HEK293 (cell line): ENCODE results near the gene TBXA2R.
A peak's percentile ranks its signal among the peaks of the same experiment; 100 is the strongest.

Source experiments
- CTCF ChIA-PET: fragments of 350-600 bp; formaldehyde crosslinking; extraction: SDS; loops from one replicate; lab custom pipeline; 2021; ENCODE audit warnings: antibody characterized with exemption; lab: Yijun Ruan, JAX
- POLR2A ChIA-PET: fragments of 300-600 bp; formaldehyde crosslinking; extraction: SDS; loops from one replicate; lab custom pipeline; 2020; ENCODE audit warnings: antibody characterized with exemption, inconsistent platforms; lab: Yijun Ruan, JAX
- H3K27ac ChIP-seq: fragments of 200-500 bp; sonication (Bioruptor generic); 2 replicates; pipeline ENCODE4 v1.5.1; 2014; ENCODE audit warnings: low read depth, low read length, control low read depth, inconsistent platforms; ENCODE audit errors: extremely low read depth
- H3K36me3 ChIP-seq, 2 experiments: fragments of 200-500 bp in 1 of 2; sonication (Bioruptor generic) in 1 of 2; 1 replicate in 1 of 2; 2 replicates in 1 of 2; pipeline ENCODE4 v1.5.1; 2014 to 2017; ENCODE audit warnings: inconsistent platforms in 2 of 2, low read length in 2 of 2; ENCODE audit not compliant: control insufficient read depth in 2 of 2, insufficient read depth in 1 of 2
- H3K4me1 ChIP-seq: fragments of 200-500 bp; sonication (Bioruptor generic); 2 replicates; pipeline ENCODE4 v1.5.1; 2014; ENCODE audit warnings: mild to moderate bottlenecking, low read length, inconsistent platforms; ENCODE audit not compliant: control insufficient read depth, insufficient read depth
- H3K4me3 ChIP-seq: 2 replicates; pipeline ENCODE4 v1.5.1; 2011; ENCODE audit warnings: low read depth, mild to moderate bottlenecking, control low read depth, low read length, moderate library complexity
- H3K9me3 ChIP-seq: fragments of 200-500 bp; sonication (Bioruptor generic); 2 replicates; pipeline ENCODE4 v1.5.1; 2014; ENCODE audit warnings: low read depth, low read length, inconsistent platforms; ENCODE audit not compliant: control insufficient read depth, insufficient read depth
- BCL11A ChIP-seq: fragments of 450-650 bp; formaldehyde crosslinking; IDR thresholded peaks from 2 replicates; pipeline ENCODE4 v1.5.1; 2016; ENCODE audit warnings: low read depth, missing biosample characterization, missing genetic modification characterization
- HOXC10 ChIP-seq: sonication (generic); formaldehyde crosslinking; IDR thresholded peaks from 2 replicates; pipeline ENCODE4 v1.8.1; 2023; ENCODE audit warnings: mild to moderate bottlenecking, missing genetic modification reagents
- HOXD13 ChIP-seq: sonication (generic); formaldehyde crosslinking; IDR thresholded peaks from 2 replicates; pipeline ENCODE4 v1.8.0; 2022; ENCODE audit warnings: missing genetic modification reagents, borderline replicate concordance
- KLF10 ChIP-seq: fragments of 450-650 bp; IDR thresholded peaks from 2 replicates; pipeline ENCODE4 v1.5.1; 2018; ENCODE audit warnings: missing biosample characterization, mild to moderate bottlenecking, missing genetic modification characterization
- KLF16 ChIP-seq: fragments of 450-650 bp; formaldehyde crosslinking; IDR thresholded peaks from 2 replicates; pipeline ENCODE4 v1.5.1; 2017; ENCODE audit warnings: missing biosample characterization, missing genetic modification characterization
- SCRT2 ChIP-seq: fragments of 450-650 bp; formaldehyde crosslinking; IDR thresholded peaks from 2 replicates; pipeline ENCODE4 v1.5.1; 2016; ENCODE audit warnings: missing biosample characterization, missing genetic modification characterization
- SP2 ChIP-seq: fragments of 450-650 bp; formaldehyde crosslinking; IDR thresholded peaks from 2 replicates; pipeline ENCODE4 v1.5.1; 2016; ENCODE audit warnings: missing biosample characterization, missing genetic modification characterization
- ZNF114 ChIP-seq: fragments of 450-650 bp; formaldehyde crosslinking; IDR thresholded peaks from 2 replicates; pipeline ENCODE4 v1.5.0; 2017; ENCODE audit warnings: missing biosample characterization, missing genetic modification characterization
- ZNF138 ChIP-seq: fragments of 450-650 bp; formaldehyde crosslinking; IDR thresholded peaks from 2 replicates; pipeline ENCODE4 v1.5.1; 2016; ENCODE audit warnings: missing biosample characterization, missing genetic modification characterization, borderline replicate concordance
- ZNF274 ChIP-seq, 2 experiments: fragments of 200-500 bp in 1 of 2; fragments of 450-650 bp in 1 of 2; sonication (Bioruptor generic) in 1 of 2; formaldehyde crosslinking in 1 of 2; IDR thresholded peaks; 2 replicates each; pipeline versions ENCODE4 v1.5.1 to v1.6.1; 2014 to 2016; ENCODE audit warnings: borderline replicate concordance in 1 of 2, inconsistent platforms in 1 of 2, low read length in 1 of 2, missing biosample characterization in 1 of 2, missing genetic modification characterization in 1 of 2
- ZNF354C ChIP-seq: fragments of 450-650 bp; formaldehyde crosslinking; IDR thresholded peaks from 2 replicates; pipeline ENCODE4 v1.5.1; 2016; ENCODE audit warnings: missing biosample characterization, missing genetic modification characterization, low read depth, borderline replicate concordance
- ZNF394 ChIP-seq: fragments of 450-650 bp; formaldehyde crosslinking; IDR thresholded peaks from 2 replicates; pipeline ENCODE4 v1.5.1; 2016; ENCODE audit warnings: missing biosample characterization, missing genetic modification characterization, mild to moderate bottlenecking, moderate library complexity, borderline replicate concordance
- ZNF621 ChIP-seq: fragments of 450-650 bp; formaldehyde crosslinking; IDR thresholded peaks from 2 replicates; pipeline ENCODE4 v1.5.1; 2017; ENCODE audit warnings: missing biosample characterization, missing genetic modification characterization
- ZNF654 ChIP-seq: fragments of 450-650 bp; formaldehyde crosslinking; IDR thresholded peaks from 2 replicates; pipeline ENCODE4 v1.5.1; 2016; ENCODE audit warnings: low read depth, missing biosample characterization, missing genetic modification characterization
- ZNF707 ChIP-seq: fragments of 450-650 bp; formaldehyde crosslinking; IDR thresholded peaks from 2 replicates; pipeline ENCODE4 v1.5.1; 2016; ENCODE audit warnings: missing biosample characterization, missing genetic modification characterization
- ZNF76 ChIP-seq: fragments of 450-650 bp; formaldehyde crosslinking; IDR thresholded peaks from 2 replicates; pipeline ENCODE4; 2016; ENCODE audit warnings: low read depth, missing biosample characterization, missing genetic modification characterization, borderline replicate concordance
- ZNF785 ChIP-seq: fragments of 450-650 bp; formaldehyde crosslinking; IDR thresholded peaks from 2 replicates; pipeline ENCODE4 v1.5.1; 2016; ENCODE audit warnings: missing biosample characterization, missing genetic modification characterization
- ZNF791 ChIP-seq: fragments of 450-650 bp; formaldehyde crosslinking; IDR thresholded peaks from 2 replicates; pipeline ENCODE4 v1.5.1; 2016; ENCODE audit warnings: missing biosample characterization, missing genetic modification characterization
- TF ChIP-seq, protein P1 (sequence below): fragments of 450-650 bp; formaldehyde crosslinking; IDR thresholded peaks from 2 replicates; pipeline ENCODE4 v1.5.1; 2016; ENCODE audit warnings: missing biosample characterization, missing genetic modification characterization
- TF ChIP-seq, protein P2 (sequence below): fragments of 450-650 bp; formaldehyde crosslinking; IDR thresholded peaks from 2 replicates; pipeline ENCODE4 v1.5.1; 2016; ENCODE audit warnings: missing biosample characterization, missing genetic modification characterization, borderline replicate concordance
- TF ChIP-seq, protein P3 (sequence below): fragments of 450-650 bp; formaldehyde crosslinking; IDR thresholded peaks from 2 replicates; pipeline ENCODE4 v1.5.1; 2016; ENCODE audit warnings: missing biosample characterization, missing genetic modification characterization

Gene TBXA2R

DNA sequence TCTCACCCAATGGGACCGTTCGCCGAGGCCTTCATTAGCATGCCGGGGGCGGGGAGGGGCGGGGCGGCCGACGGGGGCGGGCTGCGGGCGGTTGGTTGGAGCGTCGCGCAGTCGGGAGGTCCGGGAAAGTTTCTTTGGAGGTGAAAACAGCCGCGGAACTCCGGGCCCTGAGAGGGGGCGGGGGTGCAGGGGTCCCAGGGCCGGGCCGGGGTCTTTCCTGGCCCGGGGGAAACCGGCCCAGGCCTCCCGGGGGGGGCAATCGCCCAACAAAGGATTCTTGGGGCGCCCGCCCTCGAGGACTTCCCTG is 33.9 kb downstream of the TBXA2R start, which contains the start of gene HMG20B:
TSS of gene HMG20B (plus strand) at position 90 of the 307 bp plus-strand sequence. CDS start 366 bp downstream, outside the sequence.
- Histone ChIP-seq H3K4me1 (no peaks in the 10 kb centered on the region), H3K27ac (peak within 1 kb of the TSS; percentile 77), H3K36me3 (peaks cover 9 to 19% of the 10 kb centered on the region in 2 experiments; a peak in 2 of 3 replicates), H3K9me3 (no peaks in the 10 kb centered on the region), H3K4me3 (peak within 1 kb of the TSS; percentile 84)
- CTCF ChIA-PET = interaction anchor here (0.6 to 1.4 kb wide), 2 partner anchors 14 to 30 kb away, joined by 5 read pairs; no protein-coding TSS in a partner anchor
- TF ChIP-seq HOXD13 = no peak
- no peak for TF ChIP-seq ZNF707 (tag by site-specific recombination)
- no peak for TF ChIP-seq KLF16 (tag by site-specific recombination)
- no peak for TF ChIP-seq ZNF654
- TF ChIP-seq KLF10 (tag by site-specific recombination) = peak; percentile 33; the same call in 1 of the 2 replicates
- POLR2A ChIA-PET = no interaction called here

- Histone ChIP-seq H3K4me1 (no peaks in the 10 kb centered on the region), H3K9me3 (no peaks in the 10 kb centered on the region), H3K27ac (no peak overlapping the region), H3K36me3 (peaks cover 9 to 19% of the 10 kb centered on the region in 2 experiments; a peak in 2 of 3 replicates), H3K4me3 (peak overlapping the region; percentile 21; the same call in 1 of the 2 replicates)
- CTCF ChIA-PET = no interaction called here
- POLR2A ChIA-PET = interaction anchor here (0.5 kb wide), 1 partner anchor 27 kb away, joined by 4 read pairs; no protein-coding TSS in a partner anchor
- TF ChIP-seq, protein P1, sequence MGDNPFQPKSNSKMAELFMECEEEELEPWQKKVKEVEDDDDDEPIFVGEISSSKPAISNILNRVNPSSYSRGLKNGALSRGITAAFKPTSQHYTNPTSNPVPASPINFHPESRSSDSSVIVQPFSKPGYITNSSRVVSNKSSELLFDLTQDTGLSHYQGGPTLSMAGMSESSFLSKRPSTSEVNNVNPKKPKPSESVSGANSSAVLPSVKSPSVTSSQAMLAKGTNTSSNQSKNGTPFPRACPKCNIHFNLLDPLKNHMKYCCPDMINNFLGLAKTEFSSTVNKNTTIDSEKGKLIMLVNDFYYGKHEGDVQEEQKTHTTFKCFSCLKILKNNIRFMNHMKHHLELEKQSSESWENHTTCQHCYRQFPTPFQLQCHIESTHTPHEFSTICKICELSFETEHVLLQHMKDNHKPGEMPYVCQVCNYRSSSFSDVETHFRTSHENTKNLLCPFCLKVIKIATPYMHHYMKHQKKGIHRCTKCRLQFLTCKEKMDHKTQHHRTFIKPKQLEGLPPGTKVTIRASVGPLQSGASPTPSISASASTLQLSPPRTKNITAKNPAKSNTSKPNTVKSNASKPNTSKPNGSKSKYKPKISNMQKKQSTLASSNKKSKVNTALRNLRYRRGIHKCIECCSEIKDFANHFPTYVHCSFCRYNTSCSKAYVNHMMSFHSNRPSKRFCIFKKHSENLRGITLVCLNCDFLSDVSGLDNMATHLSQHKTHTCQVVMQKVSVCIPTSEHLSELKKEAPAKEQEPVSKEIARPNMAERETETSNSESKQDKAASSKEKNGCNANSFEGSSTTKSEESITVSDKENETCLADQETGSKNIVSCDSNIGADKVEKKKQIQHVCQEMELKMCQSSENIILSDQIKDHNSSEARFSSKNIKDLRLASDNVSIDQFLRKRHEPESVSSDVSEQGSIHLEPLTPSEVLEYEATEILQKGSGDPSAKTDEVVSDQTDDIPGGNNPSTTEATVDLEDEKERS (tag by site-specific recombination) = no peak
- TF ChIP-seq ZNF394 (tag by site-specific recombination) = no peak
- TF ChIP-seq, protein P2, sequence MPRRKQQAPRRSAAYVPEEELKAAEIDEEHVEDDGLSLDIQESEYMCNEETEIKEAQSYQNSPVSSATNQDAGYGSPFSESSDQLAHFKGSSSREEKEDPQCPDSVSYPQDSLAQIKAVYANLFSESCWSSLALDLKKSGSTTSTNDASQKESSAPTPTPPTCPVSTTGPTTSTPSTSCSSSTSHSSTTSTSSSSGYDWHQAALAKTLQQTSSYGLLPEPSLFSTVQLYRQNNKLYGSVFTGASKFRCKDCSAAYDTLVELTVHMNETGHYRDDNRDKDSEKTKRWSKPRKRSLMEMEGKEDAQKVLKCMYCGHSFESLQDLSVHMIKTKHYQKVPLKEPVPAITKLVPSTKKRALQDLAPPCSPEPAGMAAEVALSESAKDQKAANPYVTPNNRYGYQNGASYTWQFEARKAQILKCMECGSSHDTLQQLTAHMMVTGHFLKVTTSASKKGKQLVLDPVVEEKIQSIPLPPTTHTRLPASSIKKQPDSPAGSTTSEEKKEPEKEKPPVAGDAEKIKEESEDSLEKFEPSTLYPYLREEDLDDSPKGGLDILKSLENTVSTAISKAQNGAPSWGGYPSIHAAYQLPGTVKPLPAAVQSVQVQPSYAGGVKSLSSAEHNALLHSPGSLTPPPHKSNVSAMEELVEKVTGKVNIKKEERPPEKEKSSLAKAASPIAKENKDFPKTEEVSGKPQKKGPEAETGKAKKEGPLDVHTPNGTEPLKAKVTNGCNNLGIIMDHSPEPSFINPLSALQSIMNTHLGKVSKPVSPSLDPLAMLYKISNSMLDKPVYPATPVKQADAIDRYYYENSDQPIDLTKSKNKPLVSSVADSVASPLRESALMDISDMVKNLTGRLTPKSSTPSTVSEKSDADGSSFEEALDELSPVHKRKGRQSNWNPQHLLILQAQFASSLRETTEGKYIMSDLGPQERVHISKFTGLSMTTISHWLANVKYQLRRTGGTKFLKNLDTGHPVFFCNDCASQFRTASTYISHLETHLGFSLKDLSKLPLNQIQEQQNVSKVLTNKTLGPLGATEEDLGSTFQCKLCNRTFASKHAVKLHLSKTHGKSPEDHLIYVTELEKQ (tag by site-specific recombination) = no peak
- TF ChIP-seq KLF16 (tag by site-specific recombination) = no peak
- TF ChIP-seq ZNF274 (IDR thresholded peaks at IDR 0.05; ENCODE audit: low read length) = no peak
- TF ChIP-seq ZNF274 (tag by site-specific recombination; IDR thresholded peaks at IDR 0.05; ENCODE audit: borderline replicate concordance) = no peak
- TF ChIP-seq HOXD13 = no peak
- no peak for TF ChIP-seq BCL11A
- TF ChIP-seq ZNF114 (tag by site-specific recombination) = no peak
- TF ChIP-seq SCRT2 = no peak
- peak; percentile 99 for TF ChIP-seq SP2
- no peak for TF ChIP-seq ZNF791 (tag by site-specific recombination)
- TF ChIP-seq ZNF76 (tag by site-specific recombination) = no peak
- TF ChIP-seq ZNF354C = no peak
- TF ChIP-seq, protein P3, sequence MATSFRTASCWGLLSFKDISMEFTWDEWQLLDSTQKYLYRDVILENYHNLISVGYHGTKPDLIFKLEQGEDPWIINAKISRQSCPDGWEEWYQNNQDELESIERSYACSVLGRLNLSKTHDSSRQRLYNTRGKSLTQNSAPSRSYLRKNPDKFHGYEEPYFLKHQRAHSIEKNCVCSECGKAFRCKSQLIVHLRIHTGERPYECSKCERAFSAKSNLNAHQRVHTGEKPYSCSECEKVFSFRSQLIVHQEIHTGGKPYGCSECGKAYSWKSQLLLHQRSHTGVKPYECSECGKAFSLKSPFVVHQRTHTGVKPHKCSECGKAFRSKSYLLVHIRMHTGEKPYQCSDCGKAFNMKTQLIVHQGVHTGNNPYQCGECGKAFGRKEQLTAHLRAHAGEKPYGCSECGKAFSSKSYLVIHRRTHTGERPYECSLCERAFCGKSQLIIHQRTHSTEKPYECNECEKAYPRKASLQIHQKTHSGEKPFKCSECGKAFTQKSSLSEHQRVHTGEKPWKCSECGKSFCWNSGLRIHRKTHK (tag by site-specific recombination) = no peak
- TF ChIP-seq ZNF785 (tag by site-specific recombination) = no peak
- no peak for TF ChIP-seq ZNF621 (tag by site-specific recombination)
- no peak for TF ChIP-seq ZNF138 (tag by site-specific recombination)
- TF ChIP-seq HOXC10 (CRISPR knock-in tag) = no peak
Measured at GRCh38 chr19:3572132-3572854, 34.4 kb downstream of the TBXA2R start.
